ENCODE measurements around the gene MAML2. TPM values are rescaled to one million over a fixed set of nuclear protein-coding genes. Genes with fewer than 3 reads are reported as not detected.

Gene MAML2
- total RNA-seq, 1 experiment from 2014 or later = 2.7 TPM

DNA sequence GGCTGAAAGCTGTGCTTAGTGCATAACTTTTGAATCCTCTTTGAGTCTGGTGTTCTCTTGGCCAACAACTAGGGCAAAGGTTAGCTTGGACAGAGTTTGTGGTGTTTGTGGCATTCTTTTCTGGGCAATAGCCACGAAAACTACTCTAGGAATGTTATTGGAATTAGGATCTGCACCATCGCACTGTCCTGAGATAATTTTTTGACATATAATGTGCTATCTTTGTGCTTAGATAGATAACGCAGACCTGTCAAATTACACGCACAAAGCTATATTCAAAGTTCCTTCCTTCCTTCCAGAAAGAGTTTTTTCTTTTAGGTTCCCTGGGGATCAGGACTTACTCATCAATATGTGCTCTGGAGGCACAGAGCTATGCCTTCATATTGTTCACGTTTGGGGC is 252.3 kb downstream of the MAML2 start:
- Histone ChIP-seq H3K23ac (ENCODE audit: insufficient read length, low read depth, low read length) (no peak overlapping the region), H2BK120ac (ENCODE audit: low read depth, low read length, poor library complexity, severe bottlenecking) (no peak overlapping the region), H2AK5ac (ENCODE audit: insufficient read length, low read length) (no peak overlapping the region), H2BK15ac (ENCODE audit: low read depth, low read length) (no peak overlapping the region), H4K8ac (replicated peaks; ENCODE audit: insufficient read length, low read depth, low read length) (no peak overlapping the region), H3K79me2 (ENCODE audit: insufficient read depth, low read length) (no peaks in the 10 kb centered on the region), H2BK12ac (ENCODE audit: insufficient read length, low read depth, low read length) (no peak overlapping the region), H3K79me1 (ENCODE audit: insufficient read depth, low read depth, low read length, poor library complexity, severe bottlenecking) (no peaks in the 10 kb centered on the region), H3K14ac (ENCODE audit: insufficient read depth, low read length) (no peak overlapping the region), H3K4ac (ENCODE audit: low read depth, low read length) (no peak overlapping the region), H3K9ac (ENCODE audit: extremely low read depth, insufficient read length, low read length) (no peak overlapping the region), H3K18ac (ENCODE audit: insufficient read length, low read depth, low read length) (no peak overlapping the region), H3K27me3 (ENCODE audit: insufficient read depth, low read length) (no peaks in the 10 kb centered on the region), H3K4me2 (ENCODE audit: insufficient read depth, insufficient read length, low read length) (no peak overlapping the region), H3T11ph (ENCODE audit: low read length) (no peak overlapping the region), H3K9me3 (ENCODE audit: control insufficient read depth, low read depth, low read length) (no peaks in the 10 kb centered on the region), H2BK20ac (ENCODE audit: low read depth, low read length, poor library complexity, severe bottlenecking) (no peak overlapping the region), H2AFZ (ENCODE audit: low read length) (no peak overlapping the region), H3K56ac (ENCODE audit: insufficient read length, low read depth, low read length) (no peak overlapping the region), H4K5ac (ENCODE audit: insufficient read length, low read depth, low read length) (no peak overlapping the region), H3K27ac (ENCODE audit: insufficient read length, low read depth, low read length) (no peak overlapping the region), H4K20me1 (ENCODE audit: control insufficient read depth, insufficient read depth, insufficient read length) (no peaks in the 10 kb centered on the region), H3K4me1 (ENCODE audit: insufficient read depth, low read length) (0 out of 2 replicates have a peak, but pooled peaks cover 1% of the 10 kb centered on the region), H3K23me2 (ENCODE audit: insufficient read length, low read depth, low read length, poor library complexity, severe bottlenecking) (no peaks in the 10 kb centered on the region), H4K91ac (ENCODE audit: insufficient read length, low read depth, low read length) (no peak overlapping the region), H2BK5ac (ENCODE audit: insufficient read length, low read length) (no peak overlapping the region)
- peaks cover 8 to 14% of the 10 kb centered on the region in 2 experiments for H3K4me1 Mint-ChIP-seq
- no peak overlapping the region for H3K4me3 Mint-ChIP-seq
- no peaks in the 10 kb centered on the region for H3K27me3 Mint-ChIP-seq (ENCODE audit: low read depth)
- TF ChIP-seq, protein P1, sequence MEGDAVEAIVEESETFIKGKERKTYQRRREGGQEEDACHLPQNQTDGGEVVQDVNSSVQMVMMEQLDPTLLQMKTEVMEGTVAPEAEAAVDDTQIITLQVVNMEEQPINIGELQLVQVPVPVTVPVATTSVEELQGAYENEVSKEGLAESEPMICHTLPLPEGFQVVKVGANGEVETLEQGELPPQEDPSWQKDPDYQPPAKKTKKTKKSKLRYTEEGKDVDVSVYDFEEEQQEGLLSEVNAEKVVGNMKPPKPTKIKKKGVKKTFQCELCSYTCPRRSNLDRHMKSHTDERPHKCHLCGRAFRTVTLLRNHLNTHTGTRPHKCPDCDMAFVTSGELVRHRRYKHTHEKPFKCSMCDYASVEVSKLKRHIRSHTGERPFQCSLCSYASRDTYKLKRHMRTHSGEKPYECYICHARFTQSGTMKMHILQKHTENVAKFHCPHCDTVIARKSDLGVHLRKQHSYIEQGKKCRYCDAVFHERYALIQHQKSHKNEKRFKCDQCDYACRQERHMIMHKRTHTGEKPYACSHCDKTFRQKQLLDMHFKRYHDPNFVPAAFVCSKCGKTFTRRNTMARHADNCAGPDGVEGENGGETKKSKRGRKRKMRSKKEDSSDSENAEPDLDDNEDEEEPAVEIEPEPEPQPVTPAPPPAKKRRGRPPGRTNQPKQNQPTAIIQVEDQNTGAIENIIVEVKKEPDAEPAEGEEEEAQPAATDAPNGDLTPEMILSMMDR (conservative IDR thresholded peaks at IDR 0.05) = no peak
- DNase-seq = no peak
- WGBS (ENCODE audit: extremely low coverage, insufficient read length, low lambda C conversion rate) = no CpG with 5 or more reads among the region's 5 CpGs
- no peaks in the 10 kb centered on the region for H3K36me3 Mint-ChIP-seq (ENCODE audit: insufficient read depth in 1 of 3, low read depth in 3 of 3)
- no peaks in the 10 kb centered on the region for H3K9me3 Mint-ChIP-seq
- no peak overlapping the region for H3K27ac Mint-ChIP-seq
